NCI-H1930 (cell line): ENCODE data around the gene MIDN.

Experiments
- DNase-seq, 2 experiments: peaks; one replicate each; lab custom pipeline; 2025; lab: John Stamatoyannopoulos, UW

MIDN gene

GRCh38 chr19:1220976-1221903, 27.1 kb upstream of the MIDN start:
- DNase-seq = no peak

- no peak for DNase-seq
These were observed 26.5 kb upstream of the MIDN start for GRCh38 chr19:1221904-1222255.

- no peak for DNase-seq
These were observed 26.0 kb upstream of the MIDN start for GRCh38 chr19:1222394-1222793.

- no peak for DNase-seq
These were observed 25.1 kb upstream of the MIDN start for GRCh38 chr19:1223018-1223855.

GRCh38 chr19:1224047-1224825, 24.1 kb upstream of the MIDN start:
- no peak for DNase-seq

GRCh38 chr19:1224847-1225246, 23.5 kb upstream of the MIDN start:
- DNase-seq = no peak

- DNase-seq = no peak
These were observed 22.8 kb upstream of the MIDN start for GRCh38 chr19:1225440-1226226.

- DNase-seq = no peak
These were observed 22.2 kb upstream of the MIDN start for GRCh38 chr19:1226227-1226518.

- no peak for DNase-seq
These were observed 21.7 kb upstream of the MIDN start for GRCh38 chr19:1226522-1227303.

- DNase-seq = no peak
These were observed 20.9 kb upstream of the MIDN start for GRCh38 chr19:1227304-1228054.

- DNase-seq = no peak
These were observed 20.0 kb upstream of the MIDN start for GRCh38 chr19:1228161-1228957.

GRCh38 chr19:1229056-1229923, 19.1 kb upstream of the MIDN start:
- no peak for DNase-seq

- DNase-seq = no peak
These were observed 18.2 kb upstream of the MIDN start for GRCh38 chr19:1229924-1230782.

- DNase-seq = no peak
These were observed 17.4 kb upstream of the MIDN start for GRCh38 chr19:1230783-1231489.

- no peak for DNase-seq
These were observed 16.4 kb upstream of the MIDN start for GRCh38 chr19:1231729-1232637.

GRCh38 chr19:1232652-1233072, 15.7 kb upstream of the MIDN start:
- no peak for DNase-seq
